CD4-positive, alpha-beta T cell treated with Interleukin-17A for 4 hours (primary cell): ENCODE results near the gene LILRB1.
"Not testable (repeated sequence)": the region's sequence is repeated elsewhere in the genome, so short reads cannot be mapped to it uniquely, and the experiment has no call there.

Experiments used
- DNase-seq: peaks from one replicate; pipeline ENCODE4 v3.0.0-alpha.2; 2020; ENCODE audit warnings: mixed read lengths

Gene LILRB1

GRCh38 chr19:54662730-54663129, 32.4 kb downstream of the LILRB1 start, which contains the start of gene LILRB4:
LILRB4 (plus strand) TSS chr19:54662985; CDS start chr19:54663034, 49 bp downstream.
- no peak for DNase-seq

- DNase-seq = no peak
Measured at GRCh38 chr19:54665530-54665929, 35.2 kb downstream of the LILRB1 start.

DNA sequence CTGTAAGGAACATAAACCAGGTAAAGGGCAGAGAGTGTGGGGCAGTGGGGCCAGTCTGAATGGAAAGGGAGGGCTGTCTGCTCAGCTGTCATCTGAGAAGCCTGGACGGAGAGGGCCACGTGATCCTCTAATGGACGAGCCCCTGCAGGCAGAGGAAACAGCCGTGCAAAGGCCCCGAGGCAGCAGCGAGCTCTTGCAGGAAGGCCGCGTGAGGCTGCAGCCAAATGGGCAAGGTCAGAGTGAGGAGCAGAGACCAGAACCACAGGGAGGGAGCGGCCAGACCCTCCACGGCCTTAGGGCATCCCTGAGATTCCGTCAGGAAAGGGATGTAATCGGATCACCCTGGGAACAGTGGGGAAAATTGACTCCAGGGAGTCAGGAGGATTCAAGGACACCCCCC, 36.9 kb downstream of the LILRB1 start:
- DNase-seq = no peak

DNA sequence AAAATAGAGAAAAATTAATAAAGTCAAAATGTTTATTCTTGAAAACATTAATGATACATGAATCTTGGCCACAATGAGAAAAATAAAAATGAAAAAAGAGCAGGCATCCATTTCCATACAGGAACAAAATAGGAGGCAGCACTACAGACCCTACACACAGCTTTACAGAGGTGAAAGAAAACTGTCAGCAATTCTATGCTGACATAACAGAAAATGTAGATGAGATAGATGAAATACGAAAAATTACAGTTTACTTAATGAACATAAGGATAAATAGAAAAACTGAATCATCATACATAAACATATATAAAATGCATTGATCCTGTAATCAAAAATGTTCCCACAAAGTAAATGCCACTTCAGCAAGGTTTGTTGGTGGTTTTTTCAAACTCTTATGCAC, 38.1 kb downstream of the LILRB1 start:
- DNase-seq = no peak

DNA sequence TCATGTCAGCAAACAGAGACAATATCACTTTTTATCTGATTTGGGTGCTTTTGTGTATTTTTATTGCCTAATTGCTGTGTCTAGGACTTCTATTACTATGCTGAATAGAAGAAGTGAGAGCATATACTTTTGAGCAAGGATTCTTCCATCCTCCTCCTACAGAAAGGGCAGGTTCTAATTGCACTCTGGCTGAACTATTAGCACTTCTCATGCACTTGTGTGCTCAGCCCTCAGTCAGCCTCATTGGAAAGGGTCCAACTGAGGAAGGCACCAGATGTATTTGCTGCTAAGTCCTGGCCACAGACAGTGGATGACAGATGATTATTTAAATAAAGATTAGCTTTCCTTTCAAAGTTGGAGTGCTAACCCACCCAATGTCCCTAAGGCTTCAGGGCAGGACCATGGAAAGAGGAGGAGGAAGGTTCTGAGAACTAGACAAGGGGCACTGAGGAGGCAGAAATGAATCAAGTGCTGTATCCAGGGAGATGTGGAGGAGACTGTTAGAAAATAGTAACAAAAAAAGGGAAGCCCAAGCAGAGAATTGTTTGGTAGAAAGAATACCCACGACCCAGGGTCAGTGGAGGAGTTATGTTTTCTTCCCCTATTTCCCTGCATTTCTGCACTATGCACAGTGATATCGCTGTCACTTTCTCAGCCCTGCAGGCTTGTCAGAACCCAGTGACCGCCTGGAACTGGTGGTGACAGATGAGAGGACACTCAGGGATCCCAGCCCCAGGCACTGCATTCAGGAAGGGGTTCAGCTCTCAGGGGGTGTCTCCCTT, 40.5 kb downstream of the LILRB1 start:
- DNase-seq = no peak

DNA sequence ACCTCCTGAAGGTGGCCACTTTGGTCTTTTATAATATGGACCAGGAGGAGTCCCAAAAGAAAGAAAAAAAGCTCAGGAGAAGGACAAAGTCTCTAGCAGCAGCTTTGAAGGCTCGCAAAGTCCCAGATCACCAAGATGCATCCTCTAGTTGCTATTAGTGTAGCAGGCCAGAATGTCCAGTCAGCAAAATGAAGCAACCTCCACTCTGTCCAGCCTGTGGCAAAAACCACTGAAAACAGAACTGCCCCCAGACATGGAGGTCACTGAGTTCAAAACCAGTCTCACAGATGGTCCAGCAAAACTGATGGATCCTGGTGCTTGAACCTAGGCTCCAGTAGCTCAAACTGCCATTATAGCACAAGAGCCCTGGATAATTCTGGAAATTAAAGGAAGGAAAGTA, 42.9 kb downstream of the LILRB1 start:
- no peak for DNase-seq

DNA sequence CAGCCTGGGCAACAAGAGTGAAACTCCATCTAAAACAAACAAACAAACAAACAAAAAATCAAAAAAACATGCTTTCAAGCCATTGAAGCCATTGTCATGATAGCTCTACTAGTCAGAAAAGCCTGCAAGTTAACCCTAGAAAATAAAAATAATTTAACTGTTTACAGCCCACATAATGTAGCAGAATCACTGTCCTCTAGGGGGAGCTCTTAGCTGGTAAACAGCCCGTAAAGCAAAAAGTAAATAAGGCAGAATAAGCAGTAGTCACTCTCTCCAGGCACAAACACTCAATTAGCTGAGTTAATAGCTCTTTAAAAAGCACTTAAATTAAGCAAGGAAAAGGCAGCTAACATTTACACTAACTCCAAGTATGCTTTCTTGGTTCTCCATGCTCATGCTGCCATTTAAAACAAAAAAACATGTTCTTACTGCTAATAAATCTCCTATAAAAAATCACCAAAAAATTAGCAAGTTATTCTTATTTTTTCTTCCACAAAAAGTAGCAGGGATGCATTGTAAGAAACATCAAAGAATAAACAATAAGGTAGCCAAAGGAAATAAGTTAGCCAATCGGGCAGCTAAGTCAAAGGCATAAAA, 43.8 kb downstream of the LILRB1 start:
- no peak for DNase-seq

- DNase-seq = not testable (repeated sequence)
Measured at GRCh38 chr19:54676210-54676834, 46.0 kb downstream of the LILRB1 start.

DNA sequence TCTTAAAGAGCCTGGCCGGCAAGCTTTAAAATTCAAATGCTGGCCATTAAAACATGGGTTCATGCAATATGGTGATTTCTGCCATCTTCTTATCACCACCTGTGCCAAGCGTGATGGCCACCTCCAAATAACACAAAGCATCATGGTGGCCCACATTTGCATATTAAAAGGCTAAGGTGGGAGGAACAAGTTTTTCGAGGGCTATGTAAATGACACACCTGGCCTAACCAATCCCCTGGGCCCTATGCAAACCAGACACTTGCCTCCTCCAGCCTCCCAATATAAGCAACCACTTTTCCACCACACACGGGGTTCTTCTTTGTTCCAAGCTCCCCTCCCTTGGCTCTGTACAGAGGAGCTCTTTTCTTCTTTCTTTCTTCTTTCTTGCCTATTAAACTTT, 46.9 kb downstream of the LILRB1 start:
- no peak for DNase-seq

GRCh38 chr19:54681596-54681995, 51.3 kb downstream of the LILRB1 start:
- DNase-seq = not testable (repeated sequence)

DNA sequence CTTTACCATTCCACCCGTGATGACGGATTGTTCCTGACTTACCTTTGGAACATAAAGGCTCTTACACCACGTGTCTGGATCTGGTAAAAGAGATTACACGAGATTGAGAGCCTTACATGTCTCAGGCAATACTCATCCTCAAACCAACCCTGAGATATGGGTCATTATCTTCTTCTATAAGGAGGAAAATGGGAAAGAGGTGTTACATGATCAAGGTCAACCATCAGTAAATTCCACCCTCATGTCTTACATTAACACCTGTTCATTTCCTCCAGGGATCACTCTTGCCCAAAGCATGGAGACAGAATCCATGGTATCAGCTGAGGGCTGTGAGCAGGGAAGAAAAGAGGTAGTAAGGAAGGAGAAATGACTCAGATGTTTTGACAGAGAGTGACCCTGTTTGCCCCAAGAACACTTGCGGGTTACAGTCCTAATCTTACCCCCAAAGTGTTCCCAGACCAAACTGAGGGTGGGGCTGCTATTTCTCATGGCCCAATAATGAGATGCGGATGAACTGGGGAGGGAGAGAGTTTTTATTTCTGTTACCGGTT, 52.1 kb downstream of the LILRB1 start:
- no peak for DNase-seq

DNA sequence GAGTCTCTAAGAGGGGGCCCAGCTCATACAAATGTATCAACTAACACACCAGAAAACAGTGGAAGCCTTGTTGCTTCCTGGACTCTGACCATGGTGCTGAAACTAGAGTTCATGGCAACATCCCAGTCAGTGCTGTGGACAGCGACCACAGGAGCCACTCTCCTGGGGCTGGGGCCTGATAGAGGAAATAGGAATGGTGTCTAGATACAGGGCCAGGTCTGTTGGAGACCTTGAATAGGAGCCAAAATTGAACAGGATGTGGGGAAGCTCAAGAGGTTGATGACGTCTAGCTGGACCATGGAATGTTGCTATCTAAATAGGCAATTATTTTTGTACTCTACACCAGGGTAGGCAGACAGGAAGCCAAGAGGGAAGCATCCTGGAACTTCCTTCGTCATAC, 54.2 kb downstream of the LILRB1 start:
- no peak for DNase-seq
